ENCODE measurements around the gene FCMR. TPM values are rescaled to one million over a fixed set of nuclear protein-coding genes. Genes with fewer than 3 reads are reported as not detected.

Gene FCMR
- total RNA-seq, 2 donors from 2014 or later = not detected

- Mint-ChIP-seq H3K27me3 (ENCODE audit: insufficient read depth) (peaks cover 3% of the 10 kb centered on the region), H3K36me3 (ENCODE audit: low read depth) (no peaks in the 10 kb centered on the region), H3K9me3 (no peaks in the 10 kb centered on the region), H3K4me3 (no peak overlapping the region), H3K27ac (no peak overlapping the region), H3K4me1 (peaks cover 16% of the 10 kb centered on the region)
- DNase-seq = no peak
- H3K4me3 ChIP-seq (ENCODE audit: low read length) = no peak overlapping the region
- no peak overlapping the region for H3K9ac ChIP-seq (ENCODE audit: extremely low read depth, low read length, poor library complexity, severe bottlenecking)
- WGBS, 2 experiments (ENCODE audit: insufficient coverage in 1 of 2, insufficient read length in 1 of 2) = 92 to 100% methylated on average over 2 to 4 of the region's 4 CpGs
- H3K27ac ChIP-seq (ENCODE audit: low read depth, low read length) = no peak overlapping the region
- H3K27me3 ChIP-seq (ENCODE audit: control insufficient read depth, insufficient read depth, low read length, poor library complexity, severe bottlenecking) = no peaks in the 10 kb centered on the region
- H3K36me3 ChIP-seq (ENCODE audit: control insufficient read depth, insufficient read depth, low read length) = no peaks in the 10 kb centered on the region
- peaks cover 3% of the 10 kb centered on the region for H3K4me1 ChIP-seq (ENCODE audit: control insufficient read depth, insufficient read depth, low read length)
- TF ChIP-seq CTCF (conservative IDR thresholded peaks at IDR 0.05) = no peak
- no peaks in the 10 kb centered on the region for H3K9me3 ChIP-seq (ENCODE audit: control insufficient read depth, low read length)
Measured at GRCh38 chr1:206951318-206952100, 29.8 kb upstream of the FCMR start.

GRCh38 chr1:206949641-206950040 is 27.9 kb upstream of the FCMR start:
- Mint-ChIP-seq H3K27me3 (ENCODE audit: insufficient read depth) (peaks cover 7% of the 10 kb centered on the region), H3K27ac (no peak overlapping the region), H3K4me3 (no peak overlapping the region), H3K4me1 (peaks cover 9% of the 10 kb centered on the region), H3K9me3 (no peaks in the 10 kb centered on the region), H3K36me3 (ENCODE audit: low read depth) (no peaks in the 10 kb centered on the region)
- DNase-seq = no peak
- H3K9me3 ChIP-seq (ENCODE audit: control insufficient read depth, low read length) = no peaks in the 10 kb centered on the region
- no peaks in the 10 kb centered on the region for H3K4me1 ChIP-seq (ENCODE audit: control insufficient read depth, insufficient read depth, low read length)
- 93 to 97% methylated on average over 3 to 5 of the region's 5 CpGs for WGBS, 2 experiments (ENCODE audit: insufficient coverage in 1 of 2, insufficient read length in 1 of 2)
- H3K4me3 ChIP-seq (ENCODE audit: low read length) = no peak overlapping the region
- H3K27me3 ChIP-seq (ENCODE audit: control insufficient read depth, insufficient read depth, low read length, poor library complexity, severe bottlenecking) = peaks cover 2% of the 10 kb centered on the region
- no peaks in the 10 kb centered on the region for H3K36me3 ChIP-seq (ENCODE audit: control insufficient read depth, insufficient read depth, low read length)
- H3K27ac ChIP-seq (ENCODE audit: low read depth, low read length) = no peak overlapping the region
- no peak overlapping the region for H3K9ac ChIP-seq (ENCODE audit: extremely low read depth, low read length, poor library complexity, severe bottlenecking)
- no peak for TF ChIP-seq CTCF (conservative IDR thresholded peaks at IDR 0.05)

- no peak for TF ChIP-seq CTCF (conservative IDR thresholded peaks at IDR 0.05)
- Histone ChIP-seq H3K4me1 (ENCODE audit: control insufficient read depth, insufficient read depth, low read length) (no peaks in the 10 kb centered on the region), H3K27me3 (ENCODE audit: control insufficient read depth, insufficient read depth, low read length, poor library complexity, severe bottlenecking) (peaks cover 5% of the 10 kb centered on the region), H3K9ac (ENCODE audit: extremely low read depth, low read length, poor library complexity, severe bottlenecking) (no peak overlapping the region), H3K36me3 (ENCODE audit: control insufficient read depth, insufficient read depth, low read length) (no peaks in the 10 kb centered on the region), H3K9me3 (ENCODE audit: control insufficient read depth, low read length) (no peaks in the 10 kb centered on the region), H3K4me3 (ENCODE audit: low read length) (no peak overlapping the region), H3K27ac (ENCODE audit: low read depth, low read length) (no peak overlapping the region)
- WGBS, 2 experiments (ENCODE audit: insufficient coverage in 1 of 2, insufficient read length in 1 of 2) = 88 to 100% methylated on average over 4 of the region's 4 CpGs
- H3K27me3 Mint-ChIP-seq (ENCODE audit: insufficient read depth) = peaks cover 9% of the 10 kb centered on the region
- no peak overlapping the region for H3K4me3 Mint-ChIP-seq
- peaks cover 9% of the 10 kb centered on the region for H3K4me1 Mint-ChIP-seq
- DNase-seq = no peak
- H3K36me3 Mint-ChIP-seq (ENCODE audit: low read depth) = no peaks in the 10 kb centered on the region
- no peak overlapping the region for H3K27ac Mint-ChIP-seq
- H3K9me3 Mint-ChIP-seq = no peaks in the 10 kb centered on the region
Measured at GRCh38 chr1:206949208-206949607, 27.5 kb upstream of the FCMR start.
